Astrocyte (in vitro differentiated cells and primary cell): ENCODE data around the gene ZCCHC8.

Experiments
- CTCF ChIP-seq: IDR thresholded peaks from 2 replicates; pipeline ENCODE4 v1.5.1; 2011; ENCODE audit warnings: low read depth, mild to moderate bottlenecking, inconsistent platforms, low read length, moderate library complexity; ENCODE audit not compliant: insufficient read depth
- EZH2 ChIP-seq: IDR thresholded peaks from 2 replicates; pipeline ENCODE4 v1.6.1; 2012; ENCODE audit warnings: mild to moderate bottlenecking, low read length, inconsistent platforms; ENCODE audit not compliant: insufficient read depth

- TF ChIP-seq CTCF (no peak), EZH2 (no peak)
Measured at GRCh38 chr12:122544537-122544936, 43.8 kb upstream of the ZCCHC8 start.
